IMR-90 (cell line): ENCODE measurements around the gene AP2M1. TPM values are rescaled to one million over a fixed set of nuclear protein-coding genes. Genes with fewer than 3 reads are reported as not detected.

ENCODE experiments used
- ATAC-seq: fragments of 200-7000 bp; cut with Tn5 transposase; 2 replicates; pipeline ENCODE4 v1.9.1; 2020; ENCODE audit warnings: low read depth, mild to moderate bottlenecking, moderate library complexity
- BruUV-seq: library from RNA; stranded (reverse); fragments of 400-500 nt; replicated peaks from 2 replicates; lab custom pipeline; 2021; lab: Mats Ljungman, UMichigan
- CTCF ChIA-PET: fragments of 300-600 bp; formaldehyde crosslinking; extraction: SDS; loops from one replicate; lab custom pipeline; 2021; ENCODE audit warnings: antibody characterized with exemption; lab: Yijun Ruan, JAX
- POLR2A ChIA-PET: fragments of 300-600 bp; sonication (Branson Sonifier 250); formaldehyde crosslinking; loops from one replicate; lab custom pipeline; 2022; ENCODE audit warnings: antibody characterized with exemption; ENCODE audit not compliant: unreplicated experiment; lab: Charles Lee
- DNase-seq: peaks from one replicate; pipeline ENCODE4 v3.0.0; 2013
- H2AFZ ChIP-seq: replicated peaks from 2 replicates; pipeline ENCODE3; 2013; ENCODE audit warnings: low read length, mild to moderate bottlenecking; ENCODE audit not compliant: poor library complexity
- H2AK5ac ChIP-seq: 2 replicates; pipeline ENCODE4 v1.6.1; 2013; ENCODE audit warnings: low read depth, low read length, inconsistent platforms
- H2AK9ac ChIP-seq: replicated peaks from 2 replicates; pipeline ENCODE3; 2013; ENCODE audit warnings: mild to moderate bottlenecking, low read depth, low read length, moderate library complexity; ENCODE audit not compliant: poor library complexity
- H2BK120ac ChIP-seq: 2 replicates; pipeline ENCODE4 v1.6.1; 2013; ENCODE audit warnings: low read depth, low read length, inconsistent platforms
- H2BK15ac ChIP-seq: 3 replicates; pipeline ENCODE4 v1.6.1; 2013; ENCODE audit warnings: low read depth, low read length, inconsistent platforms
- H2BK20ac ChIP-seq: 2 replicates; pipeline ENCODE4 v1.6.1; 2013; ENCODE audit warnings: low read depth, mild to moderate bottlenecking, inconsistent platforms, low read length, moderate library complexity
- H2BK5ac ChIP-seq: 2 replicates; pipeline ENCODE4 v1.6.1; 2013; ENCODE audit warnings: mild to moderate bottlenecking, low read depth, low read length, inconsistent platforms; ENCODE audit not compliant: poor library complexity, severe bottlenecking
- H3K14ac ChIP-seq: replicated peaks from 2 replicates; pipeline ENCODE4 v1.6.1; 2013; ENCODE audit warnings: low read depth, low read length, inconsistent platforms
- H3K18ac ChIP-seq: 2 replicates; pipeline ENCODE4 v1.6.1; 2013; ENCODE audit warnings: low read depth, low read length, control low read depth
- H3K23ac ChIP-seq: 2 replicates; pipeline ENCODE4 v1.6.1; 2013; ENCODE audit warnings: low read depth, low read length, inconsistent platforms
- H3K27ac ChIP-seq: 2 replicates; pipeline ENCODE4 v1.5.1; 2013; ENCODE audit warnings: mild to moderate bottlenecking, control low read depth, low read length; ENCODE audit not compliant: insufficient read depth
- H3K27me3 ChIP-seq: 2 replicates; pipeline ENCODE4 v1.6.1; 2013; ENCODE audit warnings: low read length; ENCODE audit not compliant: control insufficient read depth, insufficient read depth
- H3K36me3 ChIP-seq: 2 replicates; pipeline ENCODE4 v1.6.1; 2013; ENCODE audit warnings: low read length, mixed read lengths; ENCODE audit not compliant: control insufficient read depth, insufficient read depth
- H3K4ac ChIP-seq: 2 replicates; pipeline ENCODE4 v1.6.1; 2013; ENCODE audit warnings: low read depth, low read length, inconsistent platforms
- H3K4me1 ChIP-seq: 2 replicates; pipeline ENCODE4 v1.6.1; 2013; ENCODE audit warnings: low read length, mixed read lengths; ENCODE audit not compliant: control insufficient read depth, insufficient read depth
- H3K4me2 ChIP-seq: 2 replicates; pipeline ENCODE4 v1.6.1; 2013; ENCODE audit warnings: low read depth, mild to moderate bottlenecking, control low read depth, low read length, moderate library complexity
- H3K4me3 ChIP-seq: 2 replicates; pipeline ENCODE4 v1.5.1; 2013; ENCODE audit warnings: low read depth, mild to moderate bottlenecking, control low read depth, low read length, moderate library complexity; ENCODE audit not compliant: insufficient read depth
- H3K56ac ChIP-seq: 2 replicates; pipeline ENCODE4 v1.6.1; 2013; ENCODE audit warnings: low read length, inconsistent platforms; ENCODE audit not compliant: insufficient read depth; ENCODE audit errors: extremely low read depth
- H3K79me1 ChIP-seq, 2 experiments: 2 replicates each; pipeline ENCODE4 v1.6.1; 2013; ENCODE audit warnings: low read length in 2 of 2, inconsistent platforms in 1 of 2, low read depth in 1 of 2
- H3K9ac ChIP-seq: 2 replicates; pipeline ENCODE4 v1.6.1; 2013; ENCODE audit warnings: low read depth, low read length, control low read depth
- H3K9me1 ChIP-seq: 2 replicates; pipeline ENCODE4 v1.6.1; 2013; ENCODE audit warnings: low read length, inconsistent platforms; ENCODE audit not compliant: insufficient read depth
- H3K9me3 ChIP-seq: 2 replicates; pipeline ENCODE4 v1.6.1; 2013; ENCODE audit warnings: low read length; ENCODE audit not compliant: control insufficient read depth, insufficient read depth
- H4K20me1 ChIP-seq: 2 replicates; pipeline ENCODE4 v1.6.1; 2013; ENCODE audit warnings: low read length, inconsistent platforms; ENCODE audit not compliant: insufficient read depth
- H4K5ac ChIP-seq: 2 replicates; pipeline ENCODE4 v1.6.1; 2013; ENCODE audit warnings: mild to moderate bottlenecking, low read depth, low read length, control low read depth
- H4K8ac ChIP-seq, 2 experiments: 2 replicates each; pipeline ENCODE4 v1.6.1; 2013; ENCODE audit warnings: low read depth in 2 of 2, low read length in 2 of 2, control low read depth in 1 of 2, inconsistent platforms in 1 of 2
- H4K91ac ChIP-seq: 2 replicates; pipeline ENCODE4 v1.6.1; 2013; ENCODE audit warnings: low read depth, low read length, inconsistent platforms; ENCODE audit not compliant: insufficient read depth
- CTCF ChIP-seq: conservative IDR thresholded peaks from 2 replicates; pipeline ENCODE4 v1.5.1; 2012; ENCODE audit warnings: mild to moderate bottlenecking, low read depth, low read length, improper control_type of control experiment
- ELK1 ChIP-seq: fragments of 150-350 bp; IDR thresholded peaks from 2 replicates; pipeline ENCODE4 v1.6.1; 2016; ENCODE audit warnings: low read depth, mild to moderate bottlenecking, low read length, moderate library complexity, borderline replicate concordance
- MAZ ChIP-seq: IDR thresholded peaks from 2 replicates; pipeline ENCODE4 v1.6.1; 2012; ENCODE audit warnings: low read depth, mild to moderate bottlenecking, low read length, improper control_type of control experiment, moderate library complexity, borderline replicate concordance
- RCOR1 ChIP-seq: IDR thresholded peaks from 2 replicates; pipeline ENCODE4 v1.6.1; 2012; ENCODE audit warnings: mild to moderate bottlenecking, low read length, improper control_type of control experiment; ENCODE audit not compliant: insufficient replicate concordance
- SMC3 ChIP-seq: fragments of 150-350 bp; IDR thresholded peaks from 2 replicates; pipeline ENCODE4 v1.6.1; 2016; ENCODE audit warnings: low read depth, mild to moderate bottlenecking, antibody characterized with exemption, low read length, moderate library complexity
- WGBS, 2 experiments: methylation state at CpG; one replicate each; pipeline versions ENCODE4 v1.1.5 to v1.1.7; 2013; ENCODE audit warnings: missing lambda C conversion rate in 2 of 2; ENCODE audit not compliant: insufficient read length in 1 of 2; ENCODE audit errors: extremely low coverage in 2 of 2; 5-methylcytosine and 5-hydroxymethylcytosine counted together
- dilution Hi-C: fragments of 300-500 bp; cut with HindIII; formaldehyde crosslinking; loops from one replicate; pipeline ENCODE4 v1.14.3; 2018; ENCODE audit warnings: low sequenced_read_pairs; ENCODE audit not compliant: unreplicated experiment
- in situ Hi-C: fragments of 300-500 bp; cut with MboI; formaldehyde crosslinking; loops from 3 replicates; pipeline ENCODE4 v1.14.3; 2019; ENCODE audit warnings: low sequenced_read_pairs, inconsistent platforms, mixed read lengths
- intact Hi-C: fragments of 100-400 bp; cut with micrococcal nuclease; formaldehyde crosslinking; loops from 2 replicates; pipeline ENCODE4 v1.10.0; 2022
- polyA plus RNA-seq, 3 experiments: library from polyadenylated mRNA; depleted of rRNA; stranded (reverse); fragments of >200 nt; gene quantifications; 2 replicates each; pipeline ENCODE4 v1.2.3, GENCODE V29; 2012; ENCODE audit warnings: low replicate concordance in 1 of 3
- total RNA-seq: library from RNA; depleted of rRNA; stranded (reverse); fragments of >200 nt; gene quantifications from 2 replicates; pipeline ENCODE4 v1.2.3, GENCODE V29; 2012

The AP2M1 gene
- total and polyA plus RNA-seq, 2 of the 4 experiments (the other 2 are of a cell fraction) = 876 to 1,065 TPM

GRCh38 chr3:184167786-184168185 lies 6.9 kb upstream of the AP2M1 start:
- no peak overlapping the region for H2AFZ ChIP-seq
- no peak overlapping the region for H2BK20ac ChIP-seq
- intact Hi-C loops = no loop called here
- H3K9me1 ChIP-seq = peaks cover 23% of the 10 kb centered on the region; the same call in 1 of the 2 replicates
- peak overlapping the region; percentile 19 for H2AK9ac ChIP-seq
- no peak overlapping the region for H3K56ac ChIP-seq
- H3K4me3 ChIP-seq = no peak overlapping the region
- H2AK5ac ChIP-seq = no peak overlapping the region
- no peak overlapping the region for H3K9ac ChIP-seq
- H4K20me1 ChIP-seq = peaks cover 56% of the 10 kb centered on the region
- no peaks in the 10 kb centered on the region for H3K27me3 ChIP-seq
- H3K9me3 ChIP-seq = no peaks in the 10 kb centered on the region
- TF ChIP-seq MAZ = no peak
- TF ChIP-seq RCOR1 = no peak
- TF ChIP-seq ELK1 = no peak
- no peak for TF ChIP-seq CTCF
- no peak for TF ChIP-seq SMC3
- DNase-seq (no peak), ATAC-seq (no peak)
- ChIA-PET POLR2A (no interaction called here), CTCF (no interaction called here)
- BruUV-seq = no TSS peak
- no peak overlapping the region for H2BK15ac ChIP-seq
- no peak overlapping the region for H3K4ac ChIP-seq
- H3K23ac ChIP-seq = no peak overlapping the region
- WGBS, 2 experiments = 86% methylated on average over 3 of the region's 8 CpGs; no CpG with 5 or more reads in 1 of the 2 experiments
- H3K36me3 ChIP-seq = peaks cover 84% of the 10 kb centered on the region
- peaks cover 18% of the 10 kb centered on the region for H3K4me1 ChIP-seq
- H4K5ac ChIP-seq = no peak overlapping the region
- H4K8ac ChIP-seq = no peak overlapping the region
- no peak overlapping the region for H3K18ac ChIP-seq
- H3K14ac ChIP-seq = no peak overlapping the region
- no peak overlapping the region for H2BK120ac ChIP-seq
- dilution Hi-C loops = no loop called here
- H2BK5ac ChIP-seq = peak overlapping the region; percentile 4
- in situ Hi-C loops = no loop called here
- H4K91ac ChIP-seq = no peak overlapping the region
- no peak overlapping the region for H3K4me2 ChIP-seq
- H3K79me1 ChIP-seq = peaks cover 32 to 80% of the 10 kb centered on the region in 2 experiments
- no peak overlapping the region for H3K27ac ChIP-seq
